ENCODE results near the gene PRR23A.

- TF ChIP-seq CTCF (IDR thresholded peaks at IDR 0.05) = no peak
- no peak for TF ChIP-seq POLR2AphosphoS5 (IDR thresholded peaks at IDR 0.05)
Observed at GRCh38 chr3:139052802-139053600, 46.9 kb upstream of the PRR23A start.

Data from breast epithelium (tissue), 3 donors.